DOHH2 (cell line): ENCODE measurements around the gene CCT5.

Source experiments
- H3F3A ChIP-seq: fragments of 200-600 bp; sonication (generic), shearing (Covaris generic); 2 replicates; pipeline ENCODE4 v1.6.0; 2016; ENCODE audit warnings: antibody characterized with exemption, mild to moderate bottlenecking; ENCODE audit not compliant: control insufficient read depth, insufficient read depth
- H3K27ac ChIP-seq: fragments of 200-600 bp; sonication (generic); 2 replicates; pipeline ENCODE4 v1.5.1; 2014; ENCODE audit warnings: low read depth, mild to moderate bottlenecking, low read length, moderate library complexity
- H3K27me3 ChIP-seq: fragments of 200-600 bp; sonication (generic); 2 replicates; pipeline ENCODE4 v1.6.1; 2014; ENCODE audit warnings: mild to moderate bottlenecking, low read length, mixed read lengths; ENCODE audit not compliant: control insufficient read depth
- H3K36me3 ChIP-seq: fragments of 200-600 bp; sonication (generic); 2 replicates; pipeline ENCODE4 v1.6.1; 2014; ENCODE audit warnings: mild to moderate bottlenecking, low read length, moderate library complexity, mixed read lengths; ENCODE audit not compliant: control insufficient read depth
- H3K4me1 ChIP-seq: fragments of 200-600 bp; sonication (generic); 2 replicates; pipeline ENCODE4 v1.6.1; 2014; ENCODE audit warnings: mild to moderate bottlenecking, low read length, mixed read lengths; ENCODE audit not compliant: control insufficient read depth
- H3K4me2 ChIP-seq: fragments of 200-600 bp; sonication (generic); 2 replicates; pipeline ENCODE4 v1.6.0; 2014; ENCODE audit warnings: mild to moderate bottlenecking, low read length, moderate library complexity
- H3K4me3 ChIP-seq: fragments of 200-600 bp; sonication (generic); 2 replicates; pipeline ENCODE4 v1.5.1; 2014; ENCODE audit warnings: mild to moderate bottlenecking, low read length, mixed read lengths
- H3K79me2 ChIP-seq: fragments of 200-600 bp; sonication (generic); 2 replicates; pipeline ENCODE4 v1.6.1; 2014; ENCODE audit warnings: mild to moderate bottlenecking, low read length, mixed read lengths; ENCODE audit not compliant: control insufficient read depth
- H3K9me2 ChIP-seq: fragments of 200-600 bp; sonication (generic); replicated peaks from 2 replicates; pipeline ENCODE4 v1.6.1; 2014; ENCODE audit warnings: mild to moderate bottlenecking, low read length, mixed read lengths; ENCODE audit not compliant: control insufficient read depth
- H3K9me3 ChIP-seq: fragments of 200-600 bp; sonication (generic); 2 replicates; pipeline ENCODE4 v1.6.1; 2014; ENCODE audit warnings: antibody characterized with exemption, low read length, mixed read lengths; ENCODE audit not compliant: control insufficient read depth, insufficient read depth
- H4K20me1 ChIP-seq: fragments of 200-600 bp; sonication (generic); 2 replicates; pipeline ENCODE4 v1.6.0; 2014; ENCODE audit warnings: low read depth, mild to moderate bottlenecking, antibody characterized with exemption, low read length, moderate library complexity; ENCODE audit not compliant: control insufficient read depth, insufficient read depth
- EZH2phosphoT487 ChIP-seq: fragments of 200-600 bp; sonication (generic); IDR thresholded peaks from 2 replicates; pipeline ENCODE4 v1.6.1; 2017; ENCODE audit warnings: borderline replicate concordance, mild to moderate bottlenecking, antibody characterized with exemption, low read length, moderate library complexity, mixed read lengths
- TF ChIP-seq, protein P1 (sequence below): fragments of 200-600 bp; sonication (generic); IDR thresholded peaks from one replicate; pipeline ENCODE4 v1.5.1; 2014; ENCODE audit warnings: antibody characterized with exemption, mild to moderate bottlenecking, low read depth, low read length; ENCODE audit not compliant: poor library complexity, severe bottlenecking

The CCT5 gene

DNA sequence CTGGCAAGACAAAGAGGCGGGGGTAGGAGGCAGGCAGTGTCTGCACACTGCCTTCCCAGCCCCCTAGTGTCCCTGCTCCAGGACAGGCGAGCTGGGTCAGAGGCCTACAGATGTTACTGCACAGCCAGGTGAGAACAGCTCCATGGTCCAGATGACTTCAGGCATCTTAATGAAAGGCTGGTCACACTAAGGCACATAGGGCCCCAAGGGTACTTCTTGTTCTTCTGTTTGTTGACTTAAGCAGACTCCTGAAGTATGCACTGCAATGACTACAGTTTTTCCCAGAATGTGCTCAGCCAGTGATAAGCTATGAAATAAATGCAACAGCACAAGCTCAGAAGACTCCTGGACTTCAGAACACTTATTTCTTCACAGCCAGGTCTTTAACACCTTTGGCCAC, 27.8 kb upstream of the CCT5 start:
- H4K20me1 ChIP-seq = no peaks in the 10 kb centered on the region
- H3K27me3 ChIP-seq = no peaks in the 10 kb centered on the region
- H3K4me1 ChIP-seq = no peaks in the 10 kb centered on the region
- H3K9me3 ChIP-seq = no peaks in the 10 kb centered on the region
- H3K79me2 ChIP-seq = no peaks in the 10 kb centered on the region
- no peak overlapping the region for H3K27ac ChIP-seq
- no peak overlapping the region for H3K4me2 ChIP-seq
- H3K36me3 ChIP-seq = no peaks in the 10 kb centered on the region
- TF ChIP-seq EZH2phosphoT487 = no peak
- TF ChIP-seq, protein P1, sequence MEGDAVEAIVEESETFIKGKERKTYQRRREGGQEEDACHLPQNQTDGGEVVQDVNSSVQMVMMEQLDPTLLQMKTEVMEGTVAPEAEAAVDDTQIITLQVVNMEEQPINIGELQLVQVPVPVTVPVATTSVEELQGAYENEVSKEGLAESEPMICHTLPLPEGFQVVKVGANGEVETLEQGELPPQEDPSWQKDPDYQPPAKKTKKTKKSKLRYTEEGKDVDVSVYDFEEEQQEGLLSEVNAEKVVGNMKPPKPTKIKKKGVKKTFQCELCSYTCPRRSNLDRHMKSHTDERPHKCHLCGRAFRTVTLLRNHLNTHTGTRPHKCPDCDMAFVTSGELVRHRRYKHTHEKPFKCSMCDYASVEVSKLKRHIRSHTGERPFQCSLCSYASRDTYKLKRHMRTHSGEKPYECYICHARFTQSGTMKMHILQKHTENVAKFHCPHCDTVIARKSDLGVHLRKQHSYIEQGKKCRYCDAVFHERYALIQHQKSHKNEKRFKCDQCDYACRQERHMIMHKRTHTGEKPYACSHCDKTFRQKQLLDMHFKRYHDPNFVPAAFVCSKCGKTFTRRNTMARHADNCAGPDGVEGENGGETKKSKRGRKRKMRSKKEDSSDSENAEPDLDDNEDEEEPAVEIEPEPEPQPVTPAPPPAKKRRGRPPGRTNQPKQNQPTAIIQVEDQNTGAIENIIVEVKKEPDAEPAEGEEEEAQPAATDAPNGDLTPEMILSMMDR = no peak
- H3K4me3 ChIP-seq = no peak overlapping the region
- no peaks in the 10 kb centered on the region for H3K9me2 ChIP-seq
- no peaks in the 10 kb centered on the region for H3F3A ChIP-seq

DNA sequence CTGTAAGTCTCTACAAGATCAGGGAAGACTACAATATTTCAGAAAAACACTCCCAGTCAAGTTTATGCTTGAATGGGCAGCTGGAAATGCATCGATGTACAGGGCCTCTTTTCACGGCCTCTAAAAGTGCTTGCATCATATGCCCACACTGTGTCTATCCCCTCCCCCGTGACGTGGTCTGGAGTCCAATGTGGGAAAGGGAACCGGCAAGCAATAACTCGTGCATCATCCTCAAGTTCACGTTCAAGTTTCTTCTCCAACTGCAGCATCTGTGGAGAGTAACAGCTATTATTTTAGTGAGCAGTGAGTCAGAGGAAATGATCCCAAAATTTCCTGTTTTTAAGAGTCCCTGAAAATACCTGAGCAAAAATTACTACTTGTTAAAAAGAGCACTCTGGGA, 22.7 kb upstream of the CCT5 start:
- Histone ChIP-seq H3F3A (no peaks in the 10 kb centered on the region), H3K79me2 (no peaks in the 10 kb centered on the region), H3K9me3 (no peaks in the 10 kb centered on the region), H3K4me2 (no peak overlapping the region), H3K4me3 (no peak overlapping the region), H3K27ac (no peak overlapping the region), H3K4me1 (no peaks in the 10 kb centered on the region), H3K27me3 (no peaks in the 10 kb centered on the region), H3K9me2 (no peaks in the 10 kb centered on the region), H4K20me1 (no peaks in the 10 kb centered on the region), H3K36me3 (peaks cover 5% of the 10 kb centered on the region; the same call in 1 of the 2 replicates)
- TF ChIP-seq, protein P1 = no peak
- TF ChIP-seq EZH2phosphoT487 = no peak

DNA sequence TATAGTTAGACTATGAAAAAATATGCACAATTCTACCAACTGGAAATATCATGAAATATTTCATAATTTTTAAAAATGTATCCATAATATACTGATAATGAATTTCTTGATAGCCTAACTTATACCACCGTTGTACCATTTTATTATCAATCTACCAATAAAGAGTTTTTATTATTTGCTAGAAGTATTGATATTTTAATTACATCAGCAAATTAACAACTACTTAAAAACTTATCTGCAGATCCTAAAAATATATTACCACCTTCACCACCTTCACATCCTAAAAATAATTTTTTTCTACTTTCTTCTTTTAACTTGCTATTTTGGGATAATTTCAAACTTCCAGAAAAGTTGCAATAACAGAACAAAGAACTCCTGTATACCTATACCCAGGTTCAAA, 21.8 kb upstream of the CCT5 start:
- H3K4me2 ChIP-seq = no peak overlapping the region
- no peaks in the 10 kb centered on the region for H3K9me2 ChIP-seq
- no peak overlapping the region for H3K4me3 ChIP-seq
- H4K20me1 ChIP-seq = no peaks in the 10 kb centered on the region
- no peaks in the 10 kb centered on the region for H3K79me2 ChIP-seq
- no peaks in the 10 kb centered on the region for H3K27me3 ChIP-seq
- no peaks in the 10 kb centered on the region for H3K9me3 ChIP-seq
- no peaks in the 10 kb centered on the region for H3F3A ChIP-seq
- H3K27ac ChIP-seq = no peak overlapping the region
- TF ChIP-seq, protein P1 = no peak
- TF ChIP-seq EZH2phosphoT487 = no peak
- no peaks in the 10 kb centered on the region for H3K4me1 ChIP-seq
- peaks cover 7% of the 10 kb centered on the region for H3K36me3 ChIP-seq
